GM12892 (cell line): ENCODE results near the gene HRH1.
"Not testable (repeated sequence)": the region's sequence is repeated elsewhere in the genome, so short reads cannot be mapped to it uniquely, and the experiment has no call there.

Experiments used
- DNase-seq: peaks from one replicate; pipeline ENCODE4 v3.0.0; 2011; ENCODE audit not compliant: insufficient read length
- FAIRE-seq: peaks from 2 replicates; lab custom pipeline; 2011; peaks lifted over from hg19 to GRCh38; lab: Jason Lieb, UNC
- POLR2A ChIP-seq: IDR thresholded peaks from 2 replicates; pipeline ENCODE4 v1.6.1; 2011; ENCODE audit warnings: low read depth, low read length, control low read depth
- POLR2AphosphoS5 ChIP-seq: IDR thresholded peaks from 2 replicates; pipeline ENCODE4 v1.6.1; 2011; ENCODE audit warnings: low read depth, low read length, control low read depth
- TAF1 ChIP-seq: IDR thresholded peaks from 2 replicates; pipeline ENCODE4 v1.6.1; 2011; ENCODE audit warnings: low read depth, mild to moderate bottlenecking, control low read depth, low read length, borderline replicate concordance

The HRH1 gene

DNA sequence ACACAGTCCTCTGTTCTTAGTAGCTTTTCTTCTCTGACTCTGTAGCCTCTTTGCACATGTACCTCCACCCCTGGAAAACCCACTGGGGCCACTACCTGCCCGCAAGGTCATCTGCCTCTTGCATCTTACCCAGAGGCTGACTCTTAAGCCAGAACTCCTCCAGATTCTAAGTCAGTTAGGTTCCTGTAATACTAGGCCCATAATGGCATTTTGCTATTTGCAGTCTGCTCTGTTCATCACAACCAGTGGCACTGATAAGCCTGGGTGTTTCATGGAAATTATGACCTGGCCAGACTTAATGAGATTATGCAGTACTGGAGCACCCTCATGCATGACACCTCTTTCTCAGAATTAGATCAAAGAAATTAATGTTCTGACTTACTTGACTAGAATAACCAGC is 86.2 kb downstream of the HRH1 start:
- no peak for TF ChIP-seq POLR2A
- no peak for TF ChIP-seq POLR2AphosphoS5
- no peak for TF ChIP-seq TAF1
- DNase-seq = no peak
- no peak for FAIRE-seq

DNA sequence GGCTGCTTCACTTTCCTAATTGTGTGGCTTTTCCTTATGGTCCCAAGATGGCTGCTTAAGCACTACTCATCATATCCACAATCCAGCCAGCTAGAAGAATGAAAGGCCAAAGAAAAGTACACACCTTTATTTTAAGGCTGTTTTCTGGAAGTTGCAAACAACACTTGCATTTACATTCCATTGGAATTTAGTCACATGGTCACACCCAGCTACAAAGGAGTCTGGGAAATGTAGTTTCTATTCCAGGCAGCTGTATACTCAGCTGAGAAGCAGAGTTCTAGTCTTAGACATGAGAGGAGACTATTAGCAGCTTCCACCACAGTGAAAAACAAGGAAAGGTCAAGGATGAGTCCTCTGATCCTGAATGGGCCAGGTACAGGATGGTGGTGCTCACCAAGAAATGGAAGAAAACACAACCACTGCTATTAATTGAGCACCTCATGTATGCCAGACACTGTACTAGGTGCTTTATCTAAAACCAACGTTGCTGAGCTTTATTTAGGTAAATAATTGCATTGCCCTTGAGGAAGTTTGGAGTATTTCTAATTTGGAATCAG is 89.9 kb downstream of the HRH1 start:
- no peak for TF ChIP-seq TAF1
- no peak for TF ChIP-seq POLR2AphosphoS5
- no peak for TF ChIP-seq POLR2A
- DNase-seq (no peak), FAIRE-seq (no peak)

DNA sequence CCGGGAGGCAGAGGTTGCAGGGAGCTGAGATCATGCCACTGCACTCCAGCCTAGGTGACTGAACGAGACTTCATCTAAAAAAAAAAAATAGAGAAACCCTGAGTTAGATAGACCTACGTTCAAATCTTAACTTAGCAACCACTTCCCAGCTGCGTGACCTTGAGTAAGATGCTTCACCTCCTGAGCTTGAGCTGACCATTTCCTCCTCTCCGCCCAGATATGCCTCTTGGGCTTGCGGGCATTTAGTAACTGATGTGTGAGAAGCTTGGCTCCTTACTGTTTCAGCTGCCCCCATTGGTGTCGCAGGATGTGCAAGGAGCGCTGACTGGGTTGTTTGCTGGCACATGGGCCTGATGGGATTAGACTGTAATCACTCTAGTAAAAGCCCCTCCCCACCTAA is 91.0 kb downstream of the HRH1 start:
- no peak for DNase-seq
- TF ChIP-seq TAF1 = no peak
- no peak for TF ChIP-seq POLR2AphosphoS5
- TF ChIP-seq POLR2A = no peak
- no peak for FAIRE-seq

DNA sequence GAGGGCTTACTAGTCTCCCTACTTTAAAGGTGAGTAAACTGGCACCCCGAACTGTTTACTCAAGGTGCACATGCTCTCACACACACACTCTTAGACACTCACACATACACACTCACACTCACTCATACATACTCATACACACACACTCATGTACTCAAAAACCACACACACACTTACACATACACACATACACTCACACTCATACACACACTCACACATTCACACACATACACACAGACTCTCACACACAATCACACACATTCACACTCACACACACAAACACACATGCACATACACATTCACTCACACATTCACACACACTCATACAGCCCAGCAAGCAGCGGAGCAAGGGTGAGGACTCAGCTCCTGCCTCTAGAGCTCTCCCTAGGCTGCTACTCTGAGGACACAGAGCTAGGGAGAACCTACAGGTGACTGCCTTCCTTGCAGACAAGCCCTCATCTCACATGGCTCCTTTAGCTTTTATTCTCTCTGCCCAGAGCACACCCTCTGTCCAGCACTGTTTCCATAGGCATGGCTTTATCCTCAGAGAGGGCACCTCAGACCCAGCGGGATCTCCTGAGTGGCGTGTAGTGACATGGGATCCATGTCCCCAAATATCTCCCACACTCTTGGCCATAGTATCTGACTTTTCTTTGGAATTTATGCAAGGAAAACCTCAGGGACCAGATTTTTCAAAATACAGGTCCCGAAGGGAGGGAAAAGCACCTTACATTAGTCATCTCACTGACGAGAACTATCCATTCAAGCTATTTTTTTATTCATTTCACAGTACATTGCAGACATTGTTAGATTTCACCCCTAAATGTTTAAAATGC is 91.8 kb downstream of the HRH1 start:
- DNase-seq = no peak
- FAIRE-seq = no peak
- TF ChIP-seq POLR2AphosphoS5 = no peak
- TF ChIP-seq POLR2A = no peak
- no peak for TF ChIP-seq TAF1

DNA sequence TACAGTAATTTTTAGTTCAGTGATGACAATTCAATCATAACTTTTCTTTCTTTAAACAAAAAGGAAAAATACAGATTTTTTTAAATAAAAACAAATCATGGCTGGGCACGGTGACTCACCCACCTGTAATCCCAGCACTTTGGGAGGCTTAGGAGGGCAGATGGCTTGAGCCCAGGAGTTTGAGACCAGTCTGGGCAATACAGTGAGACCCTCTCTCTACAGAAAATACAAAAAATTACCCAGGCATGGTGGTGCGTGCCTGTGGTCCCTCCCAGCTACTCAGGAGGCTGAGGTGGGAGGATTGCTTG is 92.3 kb downstream of the HRH1 start:
- FAIRE-seq (no peak), DNase-seq (no peak)
- TF ChIP-seq POLR2A = no peak
- TF ChIP-seq POLR2AphosphoS5 = no peak

DNA sequence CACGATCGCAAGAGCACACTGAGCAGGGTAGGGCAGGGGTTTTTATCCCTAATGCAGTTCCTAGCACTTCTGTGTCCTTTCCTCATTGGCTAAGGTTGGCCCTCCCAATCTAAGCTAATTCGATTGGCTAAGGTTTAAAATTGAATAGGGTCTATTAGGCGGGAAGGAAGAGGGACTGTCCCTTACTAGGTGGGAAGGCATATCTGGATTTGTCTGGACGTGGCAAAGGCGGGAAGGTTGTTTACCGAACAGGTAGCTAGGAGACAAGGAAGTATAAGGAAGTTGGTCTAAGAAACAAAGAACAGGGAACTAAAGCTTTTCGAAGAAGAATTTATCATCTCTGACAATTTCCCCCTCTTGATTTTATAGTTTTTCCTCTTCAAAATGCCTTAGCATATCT is 93.1 kb downstream of the HRH1 start:
- DNase-seq (no peak), FAIRE-seq (no peak)
- no peak for TF ChIP-seq POLR2AphosphoS5
- no peak for TF ChIP-seq POLR2A
- TF ChIP-seq TAF1 = no peak

DNA sequence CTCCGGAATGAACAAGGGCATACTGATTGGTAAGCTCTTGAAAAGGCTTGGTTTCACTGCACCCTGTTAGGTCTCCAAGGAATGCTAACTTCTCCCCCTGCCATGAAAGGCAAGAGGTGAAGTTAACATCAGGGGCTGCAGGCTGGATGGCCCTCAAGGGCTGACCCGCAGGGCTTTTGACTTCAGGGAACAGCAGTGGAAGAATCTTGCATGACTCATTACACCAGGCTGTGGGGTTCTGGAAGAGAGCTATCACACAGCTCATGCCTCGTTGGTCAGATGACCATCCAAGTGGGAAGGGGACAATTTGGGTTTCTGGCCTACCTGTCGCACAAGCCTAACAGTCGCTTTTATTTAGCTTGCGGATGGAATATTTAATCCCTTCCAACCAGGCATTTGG is 94.3 kb downstream of the HRH1 start:
- TF ChIP-seq POLR2AphosphoS5 = no peak
- no peak for TF ChIP-seq TAF1
- no peak for TF ChIP-seq POLR2A
- FAIRE-seq = no peak

DNA sequence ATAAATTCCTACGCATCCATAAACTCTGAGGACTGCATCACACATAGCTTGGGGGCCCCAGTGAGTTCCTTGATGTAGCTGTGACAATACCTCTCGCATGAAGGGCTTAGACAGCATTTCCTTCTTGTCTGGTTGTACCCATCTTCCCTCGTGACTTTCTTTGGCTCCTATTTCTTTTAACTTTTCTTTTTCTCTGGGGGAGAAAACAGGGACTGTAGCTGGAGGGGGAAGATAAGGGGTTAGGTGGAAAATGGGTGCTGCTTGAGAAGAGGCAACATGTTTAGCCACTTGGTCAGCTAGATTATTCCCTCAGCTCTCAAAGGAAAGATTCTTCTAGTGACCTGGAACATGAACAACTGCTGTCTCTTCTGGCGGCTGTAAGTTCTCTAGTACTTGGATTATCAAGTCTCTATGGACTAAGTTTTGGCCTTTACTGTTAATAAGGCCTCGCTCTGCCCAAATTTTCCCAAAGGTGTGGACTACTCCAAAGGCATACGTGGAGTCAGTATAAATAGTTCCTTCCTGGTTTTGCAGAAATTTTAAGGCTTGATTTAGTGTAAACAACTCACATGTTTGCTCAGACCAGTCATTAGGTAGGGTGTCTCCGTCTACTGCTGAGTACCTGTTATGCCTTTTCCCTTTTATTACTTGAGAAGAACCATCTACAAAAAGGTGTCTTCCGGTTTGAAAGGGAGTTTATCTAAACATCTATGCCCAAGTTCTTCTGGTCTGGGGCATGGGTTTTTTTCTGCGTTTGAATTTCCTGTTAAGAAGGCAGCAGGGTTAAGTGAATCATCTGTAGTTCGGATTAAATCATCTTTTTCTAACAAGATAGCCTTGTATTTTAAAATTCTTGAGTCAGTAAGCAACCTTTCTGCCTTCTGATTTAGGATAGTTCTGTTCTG is 96.9 kb downstream of the HRH1 start:
- no peak for TF ChIP-seq TAF1
- no peak for TF ChIP-seq POLR2A
- TF ChIP-seq POLR2AphosphoS5 = no peak
- DNase-seq (no peak), FAIRE-seq (no peak)

More for the DNA sequence above, 94.3 kb downstream of the HRH1 start:
- DNase-seq = no peak

DNA sequence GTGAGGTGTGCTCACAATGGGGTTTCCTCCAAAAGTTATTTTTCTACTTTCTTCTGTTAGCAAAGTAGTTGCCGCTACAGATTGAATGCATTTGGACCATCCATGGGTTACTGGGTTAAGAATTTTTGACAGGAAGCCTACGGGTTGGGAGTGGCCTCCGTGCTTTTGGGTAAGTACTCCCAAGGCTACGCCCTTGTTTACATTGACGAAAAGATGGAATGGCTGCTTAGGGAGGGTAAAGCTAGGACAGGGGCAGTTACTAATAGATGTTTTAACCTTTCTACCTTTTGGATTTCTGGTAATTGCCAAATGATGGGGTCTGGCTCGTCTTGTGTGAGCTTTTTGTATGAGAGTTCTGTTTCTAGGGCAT is 97.5 kb downstream of the HRH1 start:
- FAIRE-seq (no peak), DNase-seq (no peak)
- TF ChIP-seq TAF1 (no peak), POLR2AphosphoS5 (no peak), POLR2A (no peak)

DNA sequence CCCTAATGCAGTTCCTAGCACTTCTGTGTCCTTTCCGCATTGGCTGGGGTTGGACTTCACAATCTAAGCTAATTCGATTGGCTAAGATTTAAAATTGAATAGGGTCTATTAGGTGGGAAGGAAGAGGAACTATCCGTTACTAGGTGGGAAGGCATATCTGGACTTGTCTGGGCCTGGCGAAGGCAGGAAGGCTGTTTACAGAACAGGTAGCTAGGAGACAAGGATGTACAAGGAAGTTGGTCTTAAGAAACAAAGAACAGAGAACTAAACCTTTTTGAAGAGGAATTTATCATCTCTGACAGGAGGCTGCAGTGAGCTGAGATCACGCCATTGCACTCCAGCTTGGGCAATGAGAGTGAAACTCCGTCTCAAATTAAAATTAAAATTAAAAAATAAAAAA is 100.6 kb downstream of the HRH1 start:
- no peak for TF ChIP-seq POLR2A
- DNase-seq (no peak), FAIRE-seq (no peak)

DNA sequence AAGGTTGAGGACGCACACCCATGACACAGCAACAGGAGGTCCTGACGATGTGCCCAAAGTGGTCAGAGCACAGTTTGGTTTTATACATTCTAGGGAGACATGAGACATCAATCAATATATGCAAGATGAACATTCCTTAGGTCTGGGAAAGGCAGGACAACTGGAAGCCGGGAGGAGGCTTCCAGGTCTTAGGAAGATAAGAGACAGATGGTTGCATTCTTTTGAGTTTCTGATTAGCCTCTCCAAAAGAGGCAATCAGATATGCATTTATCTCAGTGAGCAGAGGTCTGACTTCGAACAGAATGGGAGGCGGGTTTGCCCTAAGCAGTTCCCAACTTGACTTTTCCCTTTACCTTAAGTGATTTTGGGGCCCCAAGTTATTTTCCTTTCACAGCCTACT is 101.2 kb downstream of the HRH1 start:
- DNase-seq, FAIRE-seq: not testable (repeated sequence)

DNA sequence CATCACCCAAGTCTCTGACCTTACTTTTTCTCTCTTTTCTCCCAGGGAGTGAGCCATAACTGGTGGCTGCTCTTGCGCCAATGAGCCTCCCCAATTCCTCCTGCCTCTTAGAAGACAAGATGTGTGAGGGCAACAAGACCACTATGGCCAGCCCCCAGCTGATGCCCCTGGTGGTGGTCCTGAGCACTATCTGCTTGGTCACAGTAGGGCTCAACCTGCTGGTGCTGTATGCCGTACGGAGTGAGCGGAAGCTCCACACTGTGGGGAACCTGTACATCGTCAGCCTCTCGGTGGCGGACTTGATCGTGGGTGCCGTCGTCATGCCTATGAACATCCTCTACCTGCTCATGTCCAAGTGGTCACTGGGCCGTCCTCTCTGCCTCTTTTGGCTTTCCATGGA is 104.7 kb downstream of the HRH1 start:
- FAIRE-seq = no peak
- TF ChIP-seq POLR2A (no peak), POLR2AphosphoS5 (no peak), TAF1 (no peak)
- DNase-seq = no peak
